Activated T-helper 1 cell treated with anti-CD3 and anti-CD28 coated beads, Interleukin-12 subunit alpha, Interleukin-12 subunit beta, Interleukin-2, Interleukin-4 antibody, amounts not matched to agents 30 ng/mL and 10 ng/mL and 1 ng/mL, durations not matched to agents 14 hours and 24 hours and 36 hours (primary cell): ENCODE measurements around the gene MAPK11. TPM values are rescaled to one million over a fixed set of nuclear protein-coding genes. Genes with fewer than 3 reads are reported as not detected.

Source experiments
- DNase-seq: peaks from one replicate; pipeline ENCODE4 v3.0.0; 2021; ENCODE audit warnings: low spot score
- H3K27ac Mint-ChIP-seq: one replicate; pipeline ENCODE4 v1.8.0; 2021; ENCODE audit warnings: mild to moderate bottlenecking, mixed read lengths
- H3K27me3 Mint-ChIP-seq: one replicate; pipeline ENCODE4 v1.8.0; 2022; ENCODE audit warnings: mild to moderate bottlenecking, moderate library complexity, mixed read lengths; ENCODE audit not compliant: insufficient read depth
- H3K36me3 Mint-ChIP-seq: one replicate; pipeline ENCODE4 v1.8.0; 2021; ENCODE audit warnings: low read depth, mixed read lengths
- H3K4me1 Mint-ChIP-seq: one replicate; pipeline ENCODE4 v1.8.0; 2021; ENCODE audit warnings: low read depth, mixed read lengths
- H3K4me3 Mint-ChIP-seq: one replicate; pipeline ENCODE4 v1.8.0; 2021; ENCODE audit warnings: mild to moderate bottlenecking, moderate library complexity, mixed read lengths
- H3K9me3 Mint-ChIP-seq: one replicate; pipeline ENCODE4 v1.8.0; 2021; ENCODE audit warnings: mixed read lengths
- intact Hi-C: fragments of 100-400 bp; cut with micrococcal nuclease; formaldehyde crosslinking; loops from one replicate; pipeline ENCODE4 v1.15.1; 2024
- total RNA-seq: library from RNA; stranded (reverse); gene quantifications from 2 replicates; pipeline ENCODE4 v1.2.3, GENCODE V29; 2022

MAPK11 gene
- total RNA-seq, 1 donor from 2014 or later, result 28.9 TPM

GRCh38 chr22:50264104-50264745 is 6.0 kb downstream of the MAPK11 start:
- H3K36me3 Mint-ChIP-seq, result peaks cover 4% of the 10 kb centered on the region
- no peak overlapping the region for H3K4me3 Mint-ChIP-seq
- H3K9me3 Mint-ChIP-seq, result no peaks in the 10 kb centered on the region
- no peak for DNase-seq
- peaks cover 4% of the 10 kb centered on the region for H3K4me1 Mint-ChIP-seq
- peaks cover 10% of the 10 kb centered on the region for H3K27me3 Mint-ChIP-seq
- intact Hi-C loops, result no loop called here
- peak overlapping the region; percentile 23 for H3K27ac Mint-ChIP-seq

- intact Hi-C loops, result no loop called here
- Mint-ChIP-seq H3K4me3 (no peak overlapping the region), H3K27me3 (peaks cover 10% of the 10 kb centered on the region)
Observed at GRCh38 chr22:50262973-50263617, 7.1 kb downstream of the MAPK11 start.

GRCh38 chr22:50262460-50262911 is 7.7 kb downstream of the MAPK11 start:
- intact Hi-C loops, result no loop called here
- Mint-ChIP-seq H3K27me3 (peaks cover 10% of the 10 kb centered on the region), H3K36me3 (peaks cover 4% of the 10 kb centered on the region), H3K9me3 (no peaks in the 10 kb centered on the region), H3K27ac (no peak overlapping the region), H3K4me1 (no peaks in the 10 kb centered on the region), H3K4me3 (peak overlapping the region; percentile 69)
- DNase-seq, result no peak

More at GRCh38 chr22:50262973-50263617, 7.1 kb downstream of the MAPK11 start:
- peaks cover 4% of the 10 kb centered on the region for H3K36me3 Mint-ChIP-seq
- no peaks in the 10 kb centered on the region for H3K9me3 Mint-ChIP-seq
- DNase-seq, result no peak
- peaks cover 1% of the 10 kb centered on the region for H3K4me1 Mint-ChIP-seq
- no peak overlapping the region for H3K27ac Mint-ChIP-seq

GRCh38 chr22:50261615-50262459 is 8.3 kb downstream of the MAPK11 start, which contains the start of gene MAPK12:
TSS of gene MAPK12 (minus strand) at chr22:50261683. CDS start at chr22:50261509, 174 bp downstream.
- DNase-seq, result no peak
- Mint-ChIP-seq H3K4me1 (no peaks in the 10 kb centered on the region), H3K4me3 (peak within 1 kb of the TSS; percentile 69), H3K36me3 (peaks cover 4% of the 10 kb centered on the region), H3K27me3 (peaks cover 10% of the 10 kb centered on the region), H3K27ac (no peak within 1 kb of the TSS), H3K9me3 (no peaks in the 10 kb centered on the region)
- intact Hi-C loops, result no loop called here

GRCh38 chr22:50260801-50261614 is 9.2 kb downstream of the MAPK11 start:
- H3K27ac Mint-ChIP-seq, result no peak overlapping the region
- intact Hi-C loops, result no loop called here
- peak overlapping the region; percentile 39 for H3K4me3 Mint-ChIP-seq
- peaks cover 10% of the 10 kb centered on the region for H3K27me3 Mint-ChIP-seq
- DNase-seq, result no peak
- peaks cover 4% of the 10 kb centered on the region for H3K36me3 Mint-ChIP-seq
- no peaks in the 10 kb centered on the region for H3K9me3 Mint-ChIP-seq
- no peaks in the 10 kb centered on the region for H3K4me1 Mint-ChIP-seq

GRCh38 chr22:50260434-50260800 is 9.8 kb downstream of the MAPK11 start:
- H3K4me3 Mint-ChIP-seq, result peak overlapping the region; percentile 39
- no peak for DNase-seq
- peaks cover 10% of the 10 kb centered on the region for H3K27me3 Mint-ChIP-seq
- H3K9me3 Mint-ChIP-seq, result no peaks in the 10 kb centered on the region
- no peaks in the 10 kb centered on the region for H3K4me1 Mint-ChIP-seq
- intact Hi-C loops, result no loop called here
- H3K36me3 Mint-ChIP-seq, result peaks cover 4% of the 10 kb centered on the region
- H3K27ac Mint-ChIP-seq, result no peak overlapping the region

- intact Hi-C loops, result no loop called here
Observed at GRCh38 chr22:50259302-50259701, 10.9 kb downstream of the MAPK11 start.

GRCh38 chr22:50258361-50259292 is 11.6 kb downstream of the MAPK11 start:
- intact Hi-C loops, result no loop called here
- DNase-seq, result no peak
- peak overlapping the region; percentile 30 for H3K4me3 Mint-ChIP-seq
- no peaks in the 10 kb centered on the region for H3K4me1 Mint-ChIP-seq
- H3K9me3 Mint-ChIP-seq, result no peaks in the 10 kb centered on the region
- no peaks in the 10 kb centered on the region for H3K36me3 Mint-ChIP-seq
- H3K27me3 Mint-ChIP-seq, result peaks cover 10% of the 10 kb centered on the region
- H3K27ac Mint-ChIP-seq, result no peak overlapping the region

More at GRCh38 chr22:50259302-50259701, 10.9 kb downstream of the MAPK11 start:
- Mint-ChIP-seq H3K36me3 (no peaks in the 10 kb centered on the region), H3K4me3 (peak overlapping the region; percentile 47), H3K27ac (no peak overlapping the region), H3K9me3 (no peaks in the 10 kb centered on the region), H3K4me1 (no peaks in the 10 kb centered on the region), H3K27me3 (peaks cover 10% of the 10 kb centered on the region)
- no peak for DNase-seq

GRCh38 chr22:50257451-50258360 is 12.5 kb downstream of the MAPK11 start:
- H3K9me3 Mint-ChIP-seq, result no peaks in the 10 kb centered on the region
- no peaks in the 10 kb centered on the region for H3K36me3 Mint-ChIP-seq
- intact Hi-C loops, result no loop called here
- H3K4me3 Mint-ChIP-seq, result no peak overlapping the region
- no peak overlapping the region for H3K27ac Mint-ChIP-seq
- H3K4me1 Mint-ChIP-seq, result no peaks in the 10 kb centered on the region
- peaks cover 10% of the 10 kb centered on the region for H3K27me3 Mint-ChIP-seq
- DNase-seq, result no peak

GRCh38 chr22:50257041-50257440 is 13.1 kb downstream of the MAPK11 start:
- no peak for DNase-seq
- Mint-ChIP-seq H3K9me3 (no peaks in the 10 kb centered on the region), H3K27me3 (peaks cover 6% of the 10 kb centered on the region), H3K4me3 (no peak overlapping the region), H3K4me1 (no peaks in the 10 kb centered on the region), H3K36me3 (no peaks in the 10 kb centered on the region), H3K27ac (no peak overlapping the region)
- intact Hi-C loops, result no loop called here
